ENCODE results near the gene ZMYND10.

The ZMYND10 gene

GRCh38 chr3:50298836-50299637 lies 46.5 kb downstream of the ZMYND10 start, which contains the start of the genes HYAL3 and NAA80:
TSS of gene HYAL3 (minus strand) at chr3:50299405. CDS start at chr3:50295602, 3,803 bp downstream.
TSS of gene NAA80 (minus strand) at chr3:50299405. CDS start at chr3:50297463, 1,942 bp downstream.
- no peak for TF ChIP-seq CTCF (IDR thresholded peaks at IDR 0.05; ENCODE audit: low read depth, low read length, missing control alignments)
- H3K4me3 ChIP-seq (replicated peaks; ENCODE audit: low read depth, low read length), result peak within 1 kb of the TSS; percentile 76
- DNase-seq (ENCODE audit: extremely low read depth, low read depth), result peak; percentile 98

GRCh38 chr3:50297896-50298725 lies 47.4 kb downstream of the ZMYND10 start:
- TF ChIP-seq CTCF (IDR thresholded peaks at IDR 0.05; ENCODE audit: low read depth, low read length, missing control alignments), result peak; percentile 7
- peak overlapping the region; percentile 76 for H3K4me3 ChIP-seq (replicated peaks; ENCODE audit: low read depth, low read length)

GRCh38 chr3:50297384-50297775 lies 48.2 kb downstream of the ZMYND10 start:
- no peak for TF ChIP-seq CTCF (IDR thresholded peaks at IDR 0.05; ENCODE audit: low read depth, low read length, missing control alignments)
- no peak for DNase-seq (ENCODE audit: extremely low read depth, low read depth)
- no peak overlapping the region for H3K4me3 ChIP-seq (replicated peaks; ENCODE audit: low read depth, low read length)

More at GRCh38 chr3:50297896-50298725, 47.4 kb downstream of the ZMYND10 start:
- DNase-seq (ENCODE audit: extremely low read depth, low read depth), result no peak

GRCh38 chr3:50296721-50297383 lies 48.7 kb downstream of the ZMYND10 start:
- H3K4me3 ChIP-seq (replicated peaks; ENCODE audit: low read depth, low read length), result no peak overlapping the region
- no peak for TF ChIP-seq CTCF (IDR thresholded peaks at IDR 0.05; ENCODE audit: low read depth, low read length, missing control alignments)
- DNase-seq (ENCODE audit: extremely low read depth, low read depth), result no peak

- no peak for DNase-seq (ENCODE audit: extremely low read depth, low read depth)
- no peak for TF ChIP-seq CTCF (IDR thresholded peaks at IDR 0.05; ENCODE audit: low read depth, low read length, missing control alignments)
- no peak overlapping the region for H3K4me3 ChIP-seq (replicated peaks; ENCODE audit: low read depth, low read length)
Observed at GRCh38 chr3:50295553-50296431, 49.7 kb downstream of the ZMYND10 start.

Measured in HFF-Myc (cell line).